NCI-H1092 (cell line): ENCODE measurements around the gene ACACA.
"Not testable (repeated sequence)": the region's sequence is repeated elsewhere in the genome, so short reads cannot be mapped to it uniquely, and the experiment has no call there.

ENCODE experiments used
- DNase-seq: peaks from one replicate; lab custom pipeline; 2025; lab: John Stamatoyannopoulos, UW

Gene ACACA

GRCh38 chr17:37176723-37177122 is 229.9 kb downstream of the ACACA start:
- no peak for DNase-seq

- DNase-seq = no peak
Measured at GRCh38 chr17:37174205-37174604, 232.4 kb downstream of the ACACA start.

GRCh38 chr17:37170881-37171425 is 235.7 kb downstream of the ACACA start:
- no peak for DNase-seq

GRCh38 chr17:37168731-37169353 is 237.8 kb downstream of the ACACA start:
- no peak for DNase-seq

GRCh38 chr17:37167756-37168155 is 238.9 kb downstream of the ACACA start:
- no peak for DNase-seq

- DNase-seq = no peak
Measured at GRCh38 chr17:37164057-37164456, 242.6 kb downstream of the ACACA start.

GRCh38 chr17:37162800-37163199 is 243.8 kb downstream of the ACACA start:
- DNase-seq = no peak

- no peak for DNase-seq
Measured at GRCh38 chr17:37160944-37161343, 245.7 kb downstream of the ACACA start.

GRCh38 chr17:37158290-37158689 is 248.3 kb downstream of the ACACA start:
- no peak for DNase-seq

- no peak for DNase-seq
Measured at GRCh38 chr17:37148156-37148555, 258.5 kb downstream of the ACACA start.

- DNase-seq = no peak
Measured at GRCh38 chr17:37147301-37147812, 259.3 kb downstream of the ACACA start.

- no peak for DNase-seq
Measured at GRCh38 chr17:37146086-37147064, 260.3 kb downstream of the ACACA start.

- no peak for DNase-seq
Measured at GRCh38 chr17:37144075-37144701, 262.4 kb downstream of the ACACA start.

- DNase-seq = not testable (repeated sequence)
Measured at GRCh38 chr17:37143558-37143957, 263.1 kb downstream of the ACACA start.

GRCh38 chr17:37142294-37142896 is 264.2 kb downstream of the ACACA start:
- DNase-seq = no peak

GRCh38 chr17:37138571-37139120 is 268.0 kb downstream of the ACACA start:
- DNase-seq = no peak

- no peak for DNase-seq
Measured at GRCh38 chr17:37137906-37138514, 268.6 kb downstream of the ACACA start.

GRCh38 chr17:37137070-37137610 is 269.5 kb downstream of the ACACA start:
- DNase-seq = no peak

- no peak for DNase-seq
Measured at GRCh38 chr17:37135576-37135975, 271.1 kb downstream of the ACACA start.

- peak; percentile 16 for DNase-seq
Measured at GRCh38 chr17:37134050-37134449, 272.6 kb downstream of the ACACA start.

- DNase-seq = no peak
Measured at GRCh38 chr17:37133136-37133535, 273.5 kb downstream of the ACACA start.
